Chondrocyte (in vitro differentiated cells): Measurements from ENCODE around the gene EOLA2. TPM values are rescaled to one million over a fixed set of nuclear protein-coding genes. Genes with fewer than 3 reads are reported as not detected.

Source experiments
- DNase-seq: peaks from one replicate; pipeline ENCODE4 v3.0.0; 2021; ENCODE audit warnings: mixed read lengths, low spot score
- H3K27ac Mint-ChIP-seq: one replicate; pipeline ENCODE4 v1.8.0; 2021; ENCODE audit warnings: mild to moderate bottlenecking, moderate library complexity, mixed read lengths; ENCODE audit not compliant: unreplicated experiment
- H3K27me3 Mint-ChIP-seq: 2 replicates; pipeline ENCODE4 v1.8.0; 2021; ENCODE audit warnings: low read depth, mixed read lengths
- H3K36me3 Mint-ChIP-seq: 2 replicates; pipeline ENCODE4 v1.8.0; 2021; ENCODE audit warnings: low read depth, mixed read lengths
- H3K4me1 Mint-ChIP-seq: 2 replicates; pipeline ENCODE4 v1.8.0; 2021; ENCODE audit warnings: low read depth, mild to moderate bottlenecking, mixed read lengths
- H3K4me3 Mint-ChIP-seq: one replicate; pipeline ENCODE4 v1.8.0; 2021; ENCODE audit warnings: mild to moderate bottlenecking, moderate library complexity, mixed read lengths; ENCODE audit not compliant: unreplicated experiment
- H3K9me3 Mint-ChIP-seq: 2 replicates; pipeline ENCODE4 v1.8.0; 2021; ENCODE audit warnings: low read depth, mixed read lengths
- CTCF ChIP-seq: fragments of 200-600 bp; sonication (generic); IDR thresholded peaks from 2 replicates; pipeline ENCODE4 v1.5.0; 2021; ENCODE audit warnings: antibody characterized with exemption, mild to moderate bottlenecking, moderate library complexity
- total RNA-seq: library from RNA; stranded (reverse); gene quantifications from 3 replicates; pipeline ENCODE4 v1.2.1, GENCODE V29; 2021

The EOLA2 gene
- total RNA-seq, 1 donor from 2014 or later = 39.2 TPM

GRCh38 chrX:149962859-149963757, 24.8 kb upstream of the EOLA2 start:
- no peak for DNase-seq
- peaks cover 10% of the 10 kb centered on the region for H3K9me3 Mint-ChIP-seq
- H3K4me3 Mint-ChIP-seq = no peak overlapping the region
- peaks cover 22% of the 10 kb centered on the region for H3K4me1 Mint-ChIP-seq
- H3K27ac Mint-ChIP-seq = peak overlapping the region; percentile 49
- no peaks in the 10 kb centered on the region for H3K27me3 Mint-ChIP-seq
- peak; percentile 83 for TF ChIP-seq CTCF
- H3K36me3 Mint-ChIP-seq = peaks cover 5% of the 10 kb centered on the region

DNA sequence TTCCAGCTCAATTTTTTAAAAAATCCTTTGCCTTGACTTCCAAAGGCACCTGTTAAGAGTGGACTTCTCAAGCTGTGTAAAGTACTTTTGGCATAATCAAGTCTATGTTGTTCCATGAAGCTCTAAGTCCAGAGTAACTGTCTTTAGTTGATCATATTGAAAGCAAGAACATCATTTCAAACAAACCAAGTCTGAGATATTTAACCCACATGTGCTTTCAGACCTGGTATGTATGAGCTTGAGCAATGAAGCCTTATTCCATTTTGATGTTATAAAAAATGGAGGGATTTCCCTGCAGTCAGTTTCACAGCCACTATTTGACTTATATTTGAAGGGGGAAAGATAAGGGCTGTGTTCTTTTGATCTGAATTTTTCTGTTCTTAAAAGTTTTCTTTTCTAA, 23.7 kb upstream of the EOLA2 start:
- Mint-ChIP-seq H3K9me3 (peaks cover 6% of the 10 kb centered on the region), H3K4me3 (no peak overlapping the region), H3K27ac (no peak overlapping the region), H3K36me3 (peaks cover 4% of the 10 kb centered on the region), H3K27me3 (no peaks in the 10 kb centered on the region), H3K4me1 (peaks cover 29% of the 10 kb centered on the region)
- no peak for DNase-seq
- no peak for TF ChIP-seq CTCF

- DNase-seq = no peak
- TF ChIP-seq CTCF = no peak
- Mint-ChIP-seq H3K4me3 (no peak overlapping the region), H3K4me1 (peaks cover 30% of the 10 kb centered on the region), H3K27ac (no peak overlapping the region), H3K27me3 (no peaks in the 10 kb centered on the region), H3K9me3 (peaks cover 2% of the 10 kb centered on the region), H3K36me3 (peaks cover 4% of the 10 kb centered on the region)
These were observed 23.3 kb upstream of the EOLA2 start for GRCh38 chrX:149961572-149961971.

DNA sequence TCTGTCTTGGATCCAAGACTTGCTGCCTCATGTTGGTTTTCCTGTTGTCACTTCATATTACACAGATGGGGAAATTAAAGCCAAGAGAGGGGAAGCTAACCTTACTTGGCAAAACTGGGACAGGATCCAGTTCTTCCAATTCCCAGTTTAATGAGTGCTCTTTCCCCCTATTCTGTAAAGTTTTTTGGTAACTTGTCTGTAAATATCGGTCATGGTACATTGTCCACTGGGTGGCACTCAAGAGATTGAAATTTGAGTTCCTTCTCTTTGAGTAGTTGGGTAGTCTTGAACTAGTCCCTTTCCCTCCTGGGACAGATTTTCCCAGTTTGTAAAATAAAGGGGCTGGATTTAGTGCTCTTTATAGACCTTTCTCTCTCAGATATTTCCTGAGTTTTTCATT, 12.4 kb upstream of the EOLA2 start:
- Mint-ChIP-seq H3K9me3 (no peaks in the 10 kb centered on the region), H3K36me3 (no peaks in the 10 kb centered on the region), H3K4me3 (no peak overlapping the region), H3K4me1 (peaks cover 13% of the 10 kb centered on the region), H3K27ac (no peak overlapping the region), H3K27me3 (no peaks in the 10 kb centered on the region)
- DNase-seq = no peak
- TF ChIP-seq CTCF = peak; percentile 82

- DNase-seq = no peak
These were observed 11.6 kb upstream of the EOLA2 start for GRCh38 chrX:149949743-149950436.

More at GRCh38 chrX:149949743-149950436, 11.6 kb upstream of the EOLA2 start:
- TF ChIP-seq CTCF = no peak
- Mint-ChIP-seq H3K9me3 (no peaks in the 10 kb centered on the region), H3K4me1 (peaks cover 13% of the 10 kb centered on the region), H3K36me3 (no peaks in the 10 kb centered on the region), H3K4me3 (no peak overlapping the region), H3K27ac (peak overlapping the region; percentile 6), H3K27me3 (no peaks in the 10 kb centered on the region)
